NAMALWA (cell line): ENCODE data around the gene RPP25.
A peak's percentile ranks its signal among the peaks of the same experiment; 100 is the strongest.
"Not testable (repeated sequence)": the region's sequence is repeated elsewhere in the genome, so short reads cannot be mapped to it uniquely, and the experiment has no call there.

Experiments
- DNase-seq: peaks from one replicate; pipeline ENCODE4 v3.0.0-alpha.2; 2015; ENCODE audit warnings: low spot score

RPP25 gene

DNA sequence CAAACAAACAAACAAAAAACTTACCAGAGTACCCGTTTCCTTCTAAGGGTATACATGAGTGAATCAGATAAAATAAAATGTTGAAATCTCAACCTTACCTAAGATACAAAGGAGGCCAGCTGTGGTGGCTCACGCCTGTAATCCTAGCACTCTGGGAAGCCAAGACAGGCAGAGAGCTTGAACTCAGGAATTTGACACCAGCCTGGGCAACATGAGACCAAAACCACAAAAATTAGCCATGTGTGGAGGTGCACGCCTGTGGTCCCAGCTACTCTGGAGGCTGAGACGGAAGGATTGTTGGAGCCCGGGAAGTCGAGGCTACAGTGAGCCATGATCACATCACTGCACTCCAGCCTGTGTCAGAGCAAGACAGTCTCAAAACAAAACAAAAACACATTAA lies 38.9 kb downstream of the RPP25 start:
- DNase-seq, result no peak

DNA sequence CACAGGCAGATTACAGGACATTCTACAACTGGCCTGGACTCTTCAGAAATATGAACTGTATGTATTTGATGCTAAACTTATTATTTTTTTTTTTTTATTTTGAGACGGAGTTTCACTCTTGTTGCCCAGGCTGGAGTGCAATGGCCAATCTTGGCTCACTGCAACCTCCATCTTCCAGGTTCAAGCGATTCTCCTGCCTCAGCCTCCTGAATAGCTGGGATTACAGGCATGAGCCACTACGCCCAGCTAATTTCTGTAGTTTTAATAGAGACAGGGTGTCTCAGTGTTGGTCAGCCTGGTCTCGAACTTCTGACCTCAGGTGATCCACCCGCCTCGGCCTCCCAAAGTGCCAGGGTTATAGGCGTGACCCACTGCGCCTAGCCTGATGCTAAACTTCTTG lies 42.8 kb downstream of the RPP25 start:
- not testable (repeated sequence) for DNase-seq

DNA sequence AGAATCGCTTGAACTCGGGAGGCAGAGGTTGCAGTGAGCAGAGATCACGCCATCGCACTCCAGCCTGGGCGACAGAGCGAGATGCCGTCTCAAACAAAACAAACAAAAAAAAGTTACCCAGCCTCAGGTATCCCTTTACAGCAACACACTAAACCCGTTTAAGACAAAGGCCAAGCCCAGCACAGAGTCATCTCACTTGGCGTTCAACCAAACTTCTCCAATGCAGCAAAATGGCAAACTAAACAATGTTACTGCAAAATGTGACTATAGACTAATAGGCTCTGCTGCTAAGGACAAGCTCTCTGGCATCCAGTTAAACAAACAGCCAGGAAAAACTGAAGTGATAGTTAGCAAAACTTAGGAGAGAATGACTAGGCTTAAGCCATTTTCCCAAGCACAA lies 43.5 kb downstream of the RPP25 start:
- no peak for DNase-seq

DNA sequence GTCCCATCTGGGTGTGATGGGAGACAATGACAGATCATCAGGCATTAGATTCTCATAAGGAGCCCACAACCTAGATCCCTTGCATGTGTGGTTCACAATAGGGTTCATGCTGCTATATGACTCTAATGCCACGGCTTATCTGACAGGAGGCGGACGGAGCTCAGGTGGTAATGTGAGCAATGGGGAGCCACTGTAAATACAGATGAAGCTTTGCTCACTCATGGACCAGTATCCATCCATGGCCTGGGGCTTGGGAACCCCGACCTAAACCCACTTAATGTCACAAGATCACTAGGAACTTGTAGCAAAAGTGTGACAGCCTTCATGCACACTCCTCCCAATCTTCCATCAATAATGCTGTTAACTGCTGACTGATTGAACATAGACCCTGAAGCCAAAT lies 47.9 kb downstream of the RPP25 start:
- DNase-seq, result no peak

DNA sequence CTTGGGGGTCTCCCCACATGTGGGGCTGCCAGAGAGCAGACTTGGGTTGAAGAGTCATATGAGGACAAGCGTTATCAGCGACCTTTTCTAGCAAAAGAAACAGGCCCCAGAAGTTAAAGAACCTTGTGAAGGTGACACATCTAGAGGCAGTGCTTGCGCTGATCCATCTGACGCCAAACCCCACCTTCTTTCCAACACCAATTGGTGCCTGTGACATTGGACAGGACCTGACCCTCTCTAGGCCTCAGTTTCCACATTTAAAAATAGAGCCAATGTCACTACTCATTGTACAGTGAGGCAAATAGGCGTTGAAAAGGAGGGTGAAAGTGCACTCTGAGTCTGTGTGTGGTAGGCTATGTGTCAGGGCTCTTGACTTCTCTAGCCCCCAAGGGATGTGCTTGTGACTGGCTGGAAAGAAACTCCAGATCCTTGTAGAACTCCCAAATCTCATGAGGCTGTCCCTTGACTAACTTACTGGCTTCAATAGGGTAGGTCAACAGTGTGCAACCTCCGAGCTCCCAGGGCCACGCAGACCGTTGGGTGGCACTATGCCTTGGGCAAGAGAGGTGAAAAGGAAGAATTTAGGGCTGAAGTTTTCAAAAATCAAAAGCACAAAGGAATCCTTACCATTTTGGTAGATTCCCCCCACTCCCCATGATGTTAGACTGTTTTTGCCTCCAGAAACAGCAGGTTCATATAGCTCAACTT lies 49.3 kb downstream of the RPP25 start:
- DNase-seq, result peak; percentile 29

DNA sequence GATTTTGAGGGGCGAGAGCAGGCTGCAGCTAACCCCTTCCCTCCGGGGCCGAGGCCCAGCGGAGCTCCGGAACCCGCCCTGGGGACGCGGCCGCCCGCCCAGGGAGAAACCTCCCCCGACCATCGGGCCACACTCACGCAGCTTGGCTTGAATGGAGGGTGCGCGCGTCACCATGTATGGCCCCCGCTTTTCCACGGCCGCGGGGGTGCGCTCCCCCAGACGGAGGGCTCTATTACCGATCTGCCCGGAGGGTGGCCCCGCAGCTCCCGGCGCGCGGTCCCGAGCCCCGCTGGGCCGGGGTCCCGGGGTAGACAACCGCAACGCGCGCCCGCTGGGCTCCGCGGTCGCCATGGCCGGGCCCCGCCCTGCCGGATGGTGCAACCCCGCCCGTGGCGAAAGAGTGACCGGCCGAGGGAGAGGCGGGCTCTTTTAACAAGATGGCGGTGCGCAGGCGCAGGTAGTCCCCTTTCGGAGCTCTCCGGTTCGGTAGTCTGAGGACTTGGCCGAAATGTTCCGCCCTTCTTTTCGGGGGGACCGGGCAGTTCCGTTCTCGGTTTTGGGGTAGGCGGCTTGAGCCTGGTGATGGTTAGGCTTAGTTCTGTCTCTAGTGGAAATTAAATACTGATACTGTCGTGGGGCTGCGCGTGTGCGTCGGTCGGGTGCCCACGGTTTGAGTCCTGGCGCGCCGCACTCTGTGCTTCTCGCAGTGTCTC lies 50.0 kb downstream of the RPP25 start, which contains the start of gene FAM219B:
FAM219B (minus strand) TSS at position 402 of the 713 bp plus-strand sequence; CDS start at position 351, 51 bp downstream.
- DNase-seq, result peak; percentile 84

DNA sequence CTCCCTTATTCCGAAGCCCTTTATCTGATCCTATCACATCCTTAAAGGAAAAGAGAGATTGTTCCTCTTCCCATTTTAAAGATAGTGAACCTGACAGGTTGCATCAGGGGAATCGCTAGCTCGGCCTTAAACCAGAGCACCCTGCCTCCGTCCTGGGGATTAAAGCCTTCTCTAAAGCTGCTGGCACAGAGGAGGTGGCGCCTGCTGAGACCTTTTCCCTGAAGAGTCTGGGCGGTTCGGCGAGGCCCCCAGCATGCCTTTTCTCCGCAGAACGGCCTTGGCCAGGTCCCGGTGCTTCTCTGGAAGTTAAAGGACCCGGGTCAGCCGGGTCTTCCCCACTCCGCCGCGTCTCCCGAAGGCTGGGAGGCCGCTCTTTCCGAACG lies 50.5 kb downstream of the RPP25 start:
- peak; percentile 56 for DNase-seq
